Astrocyte of the hippocampus (primary cell): ENCODE data around the gene BICRA.
"Not testable (repeated sequence)": the region's sequence is repeated elsewhere in the genome, so short reads cannot be mapped to it uniquely, and the experiment has no call there.

ENCODE experiments used
- DNase-seq: peaks from one replicate; pipeline ENCODE4 v3.0.0; 2011; ENCODE audit warnings: low read depth, low spot score

BICRA gene

DNA sequence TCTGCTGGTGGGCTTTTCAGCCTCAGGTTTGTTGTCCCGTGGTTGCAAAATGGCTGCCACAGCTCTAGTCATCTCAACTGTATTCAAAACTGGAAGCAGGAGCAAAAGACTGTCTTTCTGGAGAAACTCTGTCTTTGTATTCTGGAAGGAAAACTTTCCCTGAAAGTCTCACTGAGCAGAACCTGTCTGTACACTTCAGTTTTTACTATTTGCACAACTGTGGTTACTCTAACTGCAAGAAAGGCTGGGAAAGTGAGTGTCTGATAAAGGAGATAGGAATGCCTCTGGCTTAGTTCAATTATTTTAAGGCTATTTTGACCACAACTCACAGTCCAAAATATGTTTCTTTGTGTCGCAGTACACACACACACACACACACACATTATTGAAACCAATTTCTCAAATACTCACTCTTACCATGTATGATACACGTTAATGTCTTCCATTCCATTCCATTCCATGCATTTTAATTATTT lies 54.5 kb downstream of the BICRA start:
- peak; percentile 90 for DNase-seq

DNA sequence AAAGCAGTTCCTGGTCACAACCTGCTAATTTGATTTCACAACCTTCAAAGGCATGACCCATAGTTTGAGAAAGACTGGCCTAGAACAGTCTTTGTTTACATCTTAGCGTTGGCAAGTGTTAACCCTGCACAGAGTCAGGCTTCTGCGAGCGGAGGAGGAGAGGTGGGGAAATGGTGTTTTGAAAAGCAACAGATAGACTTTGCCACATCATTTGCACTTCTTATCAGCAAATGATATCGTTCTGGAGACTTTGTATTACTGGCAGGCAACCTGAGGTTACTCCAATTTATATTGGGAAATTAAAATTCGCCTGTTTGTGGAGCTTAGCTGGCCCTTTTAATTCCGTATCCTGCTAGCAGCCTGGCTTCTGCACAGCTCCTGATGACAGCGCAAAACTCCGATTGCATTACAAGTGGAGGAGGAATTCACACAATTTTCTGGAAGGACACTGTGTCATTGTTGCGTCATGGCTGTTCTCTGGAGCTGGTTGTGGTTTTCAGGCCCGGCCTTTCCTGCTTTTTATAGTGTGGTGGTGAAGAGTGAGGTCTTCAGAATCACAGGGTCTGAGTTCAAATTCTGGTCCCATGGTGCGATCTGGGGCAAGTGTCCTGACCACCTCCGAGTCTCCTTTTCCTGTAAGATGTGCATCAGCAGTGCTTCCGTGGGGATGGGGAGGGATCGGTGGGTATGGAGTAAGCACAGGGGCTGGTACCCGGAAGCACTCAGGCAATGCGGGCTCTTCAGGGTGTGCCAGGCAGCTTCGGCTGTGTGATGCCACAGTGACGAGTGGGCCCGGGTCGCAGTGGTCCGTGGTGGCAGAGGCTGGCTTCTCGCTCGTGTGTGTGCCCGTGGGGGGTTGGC lies 55.2 kb downstream of the BICRA start:
- peak; percentile 97 for DNase-seq

- not testable (repeated sequence) for DNase-seq
Measured at GRCh38 chr19:47668556-47668955, 59.6 kb downstream of the BICRA start.

- no peak for DNase-seq
Measured at GRCh38 chr19:47670736-47671135, 61.8 kb downstream of the BICRA start.

- no peak for DNase-seq
Measured at GRCh38 chr19:47671499-47671898, 62.6 kb downstream of the BICRA start.

DNA sequence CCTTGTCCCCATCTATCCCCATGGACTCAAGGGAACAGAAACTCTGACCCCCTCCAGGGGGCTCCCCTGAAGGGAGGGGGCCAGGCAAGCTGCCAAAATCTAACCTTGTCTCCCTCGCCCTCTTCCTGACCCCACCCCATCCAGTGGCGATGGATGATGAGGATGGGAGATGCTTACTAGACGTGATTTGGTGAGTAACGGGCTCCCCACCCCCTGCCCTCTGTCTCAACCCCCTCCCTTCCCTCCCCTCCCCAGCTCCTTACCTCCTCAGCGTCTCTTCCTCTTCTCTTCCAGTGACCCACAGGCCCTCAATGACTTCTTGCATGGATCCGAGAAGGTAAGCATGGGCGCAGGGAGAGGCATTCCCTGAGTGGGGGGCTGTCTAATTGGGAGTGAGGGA lies 64.5 kb downstream of the BICRA start:
- DNase-seq = no peak

GRCh38 chr19:47674548-47674947 lies 65.6 kb downstream of the BICRA start:
- no peak for DNase-seq

- DNase-seq = no peak
Measured at GRCh38 chr19:47675271-47675670, 66.3 kb downstream of the BICRA start.

DNA sequence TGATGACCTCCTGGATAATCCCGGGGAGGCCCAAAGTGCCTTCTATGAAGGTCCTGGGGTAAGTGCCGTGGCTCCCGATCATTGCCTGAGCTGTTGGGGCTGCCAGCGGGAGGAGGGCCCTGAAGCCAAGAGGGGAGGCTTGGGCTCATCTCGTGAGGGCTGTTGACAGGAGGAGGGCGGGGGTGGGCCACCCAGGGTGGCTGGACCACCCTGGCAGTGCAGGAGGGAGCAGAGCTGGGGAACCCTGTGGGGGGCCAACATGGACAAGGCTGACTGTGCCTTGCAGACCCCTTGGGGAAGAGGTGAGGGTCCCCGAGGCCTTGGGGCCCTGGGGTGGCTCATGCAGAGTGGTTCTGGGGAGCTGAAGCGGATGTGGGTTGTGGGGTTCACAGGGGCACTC lies 66.9 kb downstream of the BICRA start:
- DNase-seq = no peak

- DNase-seq = no peak
Measured at GRCh38 chr19:47676811-47677210, 67.9 kb downstream of the BICRA start.

- no peak for DNase-seq
Measured at GRCh38 chr19:47679251-47679900, 70.4 kb downstream of the BICRA start.

DNA sequence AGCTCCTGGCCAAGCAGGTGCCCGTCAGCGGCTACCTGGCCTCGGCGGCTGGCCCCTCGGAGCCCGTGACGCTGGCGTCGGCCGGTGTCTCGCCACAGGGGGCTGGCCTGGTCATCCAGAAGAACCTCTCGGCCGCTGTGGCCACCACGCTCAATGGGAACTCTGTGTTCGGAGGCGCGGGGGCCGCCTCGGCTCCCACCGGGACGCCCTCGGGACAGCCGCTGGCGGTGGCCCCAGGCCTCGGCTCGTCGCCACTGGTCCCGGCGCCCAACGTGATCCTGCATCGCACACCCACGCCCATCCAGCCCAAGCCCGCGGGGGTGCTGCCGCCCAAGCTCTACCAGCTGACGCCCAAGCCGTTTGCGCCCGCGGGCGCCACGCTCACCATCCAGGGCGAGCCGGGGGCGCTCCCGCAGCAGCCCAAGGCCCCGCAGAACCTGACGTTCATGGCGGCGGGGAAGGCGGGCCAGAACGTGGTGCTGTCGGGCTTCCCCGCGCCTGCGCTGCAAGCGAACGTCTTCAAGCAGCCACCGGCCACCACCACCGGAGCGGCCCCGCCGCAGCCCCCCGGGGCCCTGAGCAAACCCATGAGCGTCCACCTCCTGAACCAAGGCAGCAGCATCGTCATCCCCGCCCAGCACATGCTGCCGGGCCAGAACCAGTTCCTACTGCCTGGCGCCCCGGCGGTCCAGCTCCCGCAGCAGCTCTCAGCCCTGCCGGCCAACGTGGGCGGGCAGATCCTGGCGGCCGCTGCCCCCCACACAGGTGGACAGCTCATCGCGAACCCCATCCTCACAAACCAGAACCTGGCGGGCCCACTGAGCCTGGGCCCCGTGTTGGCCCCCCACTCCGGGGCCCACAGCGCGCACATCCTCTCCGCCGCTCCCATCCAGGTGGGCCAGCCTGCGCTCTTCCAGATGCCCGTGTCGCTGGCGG lies 71.3 kb downstream of the BICRA start:
- no peak for DNase-seq

GRCh38 chr19:47680858-47681332 lies 72.0 kb downstream of the BICRA start:
- DNase-seq = no peak

DNA sequence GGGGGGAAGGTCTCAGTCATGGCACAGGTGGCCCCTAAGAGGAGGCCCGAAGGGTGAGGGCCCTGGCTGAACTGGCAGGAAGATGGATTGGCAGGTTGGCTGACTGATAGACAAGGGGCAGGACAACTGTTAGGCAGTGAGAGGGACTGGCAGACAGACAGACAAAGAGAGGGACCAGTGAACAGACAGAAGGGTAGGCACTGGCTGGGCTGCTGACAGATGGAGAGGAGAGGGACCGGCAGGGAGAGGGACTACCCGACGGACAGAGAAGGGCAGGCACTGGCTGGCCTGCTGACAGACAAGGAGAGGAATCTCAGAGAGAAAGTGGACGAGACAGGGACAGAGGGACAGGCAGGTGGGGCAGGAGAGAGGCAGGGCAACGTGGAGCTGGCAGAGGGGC lies 72.5 kb downstream of the BICRA start:
- no peak for DNase-seq

GRCh38 chr19:47681936-47682335 lies 73.0 kb downstream of the BICRA start:
- DNase-seq = no peak

DNA sequence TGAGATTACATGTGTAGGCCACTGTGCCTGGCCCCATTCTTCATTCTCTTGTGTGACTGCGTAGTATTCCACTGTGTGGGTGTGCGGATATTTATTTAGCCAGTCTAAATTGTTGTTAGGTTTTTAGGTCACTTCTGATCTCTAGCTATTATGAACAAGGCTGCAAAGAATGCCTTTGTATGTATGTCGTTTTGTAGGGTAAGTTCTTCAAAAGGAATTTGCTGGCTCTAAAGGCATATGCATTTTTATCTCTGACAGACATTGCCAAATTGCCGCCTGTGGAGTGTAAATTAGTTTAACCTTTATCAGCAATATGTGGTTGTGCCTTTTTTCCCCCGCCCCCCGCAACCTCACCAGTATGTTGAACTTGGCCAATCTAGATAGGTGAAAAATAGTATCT lies 74.0 kb downstream of the BICRA start:
- peak; percentile 93 for DNase-seq

DNA sequence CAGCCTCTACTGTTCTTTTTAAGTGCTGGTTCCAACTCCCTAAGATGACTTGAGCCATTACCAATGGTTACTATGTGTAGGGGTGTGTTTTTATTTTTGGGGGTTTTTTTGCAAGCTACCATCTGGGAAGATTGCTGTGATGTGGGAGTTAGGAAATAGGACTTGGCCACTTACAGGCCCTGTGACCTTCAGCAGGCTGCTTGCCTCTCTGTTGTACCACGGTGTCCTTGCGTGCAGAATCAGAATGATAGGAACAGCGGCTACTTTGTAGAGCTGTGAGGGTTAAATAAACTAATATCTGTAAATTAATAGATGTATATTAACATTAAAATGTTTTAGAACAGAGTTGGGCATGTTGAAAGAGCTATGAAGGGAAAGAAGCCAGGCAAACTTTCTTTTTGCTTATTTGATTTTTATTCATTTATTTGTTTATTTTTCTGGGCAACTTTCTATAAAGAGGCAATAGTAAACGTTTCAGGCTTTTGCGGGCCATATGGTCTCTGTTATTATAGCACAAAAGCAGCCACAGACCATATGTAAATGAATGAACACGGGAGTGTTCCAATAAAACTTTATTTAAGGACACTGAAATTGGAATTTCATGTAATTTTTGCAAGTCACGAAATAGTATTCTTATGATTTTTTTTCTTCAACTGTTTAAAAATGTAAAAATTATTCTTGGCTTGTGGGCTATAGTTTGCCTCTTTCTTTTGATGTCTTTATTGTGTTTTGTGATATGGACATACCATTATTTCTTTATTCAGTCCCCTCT lies 77.9 kb downstream of the BICRA start:
- DNase-seq = no peak

DNA sequence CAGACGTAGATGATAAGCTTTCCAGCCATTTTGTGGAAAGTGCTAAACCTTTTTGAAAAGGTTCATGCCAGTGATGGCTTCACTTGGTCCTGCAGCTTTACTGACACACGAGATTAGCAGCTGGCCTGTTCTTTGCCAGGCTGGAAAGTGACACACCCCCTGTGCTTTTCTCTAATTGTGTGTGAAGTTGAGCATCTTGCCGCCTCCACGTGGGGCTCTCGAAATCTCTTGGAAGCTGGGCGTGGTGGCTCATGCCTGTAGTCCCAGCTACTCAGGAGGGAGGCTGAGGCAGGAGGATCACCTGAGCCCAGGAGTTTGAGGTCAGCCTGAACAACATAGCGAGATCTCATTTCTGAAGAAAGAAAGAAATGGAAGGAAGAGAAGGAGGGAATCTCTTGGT lies 79.0 kb downstream of the BICRA start:
- DNase-seq = no peak

DNA sequence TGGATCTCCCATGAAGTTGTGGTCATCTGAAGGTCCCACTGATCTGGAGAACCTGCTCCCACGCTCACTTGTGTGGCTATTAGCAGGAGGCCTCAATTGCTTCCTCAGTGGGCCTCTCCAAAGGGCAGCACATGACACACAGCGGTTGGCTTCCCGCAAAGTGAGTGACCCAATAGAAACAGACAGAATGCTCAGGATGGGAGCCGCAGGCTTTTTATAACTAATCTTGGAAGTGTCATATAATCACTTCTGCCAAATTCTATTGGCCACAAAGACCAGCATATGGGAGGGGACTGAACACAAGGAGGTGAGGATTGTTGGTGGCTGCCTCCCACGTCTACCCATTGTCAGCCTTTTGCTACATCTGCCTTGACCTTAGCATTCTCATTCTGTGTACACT lies 82.2 kb downstream of the BICRA start:
- no peak for DNase-seq

DNA sequence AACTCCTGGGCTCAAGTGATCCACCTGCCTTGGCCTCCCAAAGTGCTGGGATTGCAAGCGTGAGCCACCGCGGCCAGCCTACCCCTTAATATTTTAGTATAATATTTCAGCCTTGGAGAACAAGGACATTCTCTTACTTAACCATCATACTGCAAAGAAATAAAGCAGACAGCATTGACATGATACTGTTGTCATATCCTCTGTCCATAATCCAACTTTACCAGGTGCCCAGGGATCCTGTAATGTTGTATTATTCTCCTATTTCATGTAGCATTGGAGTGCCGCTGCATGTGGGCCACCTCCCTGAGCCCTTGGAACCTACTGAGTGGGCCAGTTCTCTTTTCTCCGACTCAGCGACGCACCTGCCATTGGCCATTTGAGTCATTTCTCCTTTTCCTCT lies 82.8 kb downstream of the BICRA start:
- DNase-seq = no peak

DNA sequence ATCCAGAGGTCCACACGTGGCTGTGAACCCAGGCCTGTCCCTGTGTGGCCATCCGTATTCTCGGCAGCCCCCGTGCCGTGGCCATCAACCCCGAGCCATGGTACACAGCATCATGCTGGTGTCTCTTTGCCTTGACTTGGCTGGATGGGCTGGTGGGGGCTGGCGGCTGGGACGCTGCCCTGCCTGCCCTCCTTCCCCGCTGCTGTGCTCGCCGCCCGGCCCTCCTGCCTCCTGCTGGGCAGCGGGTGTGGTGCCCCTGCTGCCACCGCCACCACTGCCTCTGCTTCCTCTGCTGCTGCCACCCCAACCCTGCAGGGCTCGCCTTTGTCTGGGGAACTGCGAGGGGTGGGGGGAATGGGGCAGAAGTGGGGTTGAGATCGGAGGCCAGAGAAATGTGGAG lies 84.6 kb downstream of the BICRA start:
- DNase-seq = no peak
